ENCODE results near the gene COQ6.
"Not testable (repeated sequence)": the region's sequence is repeated elsewhere in the genome, so short reads cannot be mapped to it uniquely, and the experiment has no call there.

The COQ6 gene

GRCh38 chr14:73988656-73989055 lies 38.6 kb downstream of the COQ6 start:
- DNase-seq, result not testable (repeated sequence)

DNA sequence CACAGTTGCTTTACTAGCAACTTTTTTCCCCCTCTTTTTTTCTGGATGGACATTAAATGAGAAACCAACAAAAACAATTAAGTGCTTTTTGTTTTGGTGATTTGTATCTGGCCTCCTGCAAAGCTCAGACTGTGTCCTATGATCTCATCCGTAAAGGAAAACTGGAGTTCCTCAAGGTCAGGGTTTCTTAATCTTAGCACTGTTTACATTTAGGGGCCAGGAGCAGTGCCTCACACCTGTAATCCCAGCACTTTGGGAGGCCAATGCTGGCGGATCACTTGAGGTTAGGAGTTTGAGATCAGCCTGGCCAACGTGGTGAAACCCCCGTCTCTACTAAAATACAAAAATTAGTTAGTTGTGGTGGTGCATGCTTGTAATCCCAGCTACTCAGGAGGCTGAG lies 41.0 kb downstream of the COQ6 start:
- no peak for DNase-seq

- not testable (repeated sequence) for DNase-seq
These were observed 44.8 kb downstream of the COQ6 start for GRCh38 chr14:73994926-73995325.

DNA sequence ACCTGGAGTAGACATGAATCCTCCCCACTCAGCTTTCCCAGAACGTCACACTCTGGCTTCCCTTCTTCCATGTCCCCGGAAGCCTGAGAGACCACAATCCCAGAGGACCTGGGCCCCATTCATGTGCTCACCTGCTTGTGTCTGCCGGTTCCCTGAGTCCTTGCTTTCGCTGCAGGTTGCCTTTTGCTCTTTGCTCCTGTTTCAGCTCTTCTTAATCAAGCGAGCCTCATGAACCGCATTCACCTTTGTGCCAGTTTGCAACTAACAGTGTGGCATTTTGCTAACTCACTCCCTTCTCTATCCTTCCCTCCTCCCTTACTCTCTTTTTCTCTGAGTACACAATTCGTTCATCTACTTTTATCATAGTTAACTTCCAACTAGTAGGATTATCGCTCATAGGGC lies 45.9 kb downstream of the COQ6 start:
- no peak for DNase-seq

- DNase-seq, result no peak
These were observed 46.6 kb downstream of the COQ6 start for GRCh38 chr14:73996731-73997107.

- DNase-seq, result no peak
These were observed 47.2 kb downstream of the COQ6 start for GRCh38 chr14:73997108-73997943.

DNA sequence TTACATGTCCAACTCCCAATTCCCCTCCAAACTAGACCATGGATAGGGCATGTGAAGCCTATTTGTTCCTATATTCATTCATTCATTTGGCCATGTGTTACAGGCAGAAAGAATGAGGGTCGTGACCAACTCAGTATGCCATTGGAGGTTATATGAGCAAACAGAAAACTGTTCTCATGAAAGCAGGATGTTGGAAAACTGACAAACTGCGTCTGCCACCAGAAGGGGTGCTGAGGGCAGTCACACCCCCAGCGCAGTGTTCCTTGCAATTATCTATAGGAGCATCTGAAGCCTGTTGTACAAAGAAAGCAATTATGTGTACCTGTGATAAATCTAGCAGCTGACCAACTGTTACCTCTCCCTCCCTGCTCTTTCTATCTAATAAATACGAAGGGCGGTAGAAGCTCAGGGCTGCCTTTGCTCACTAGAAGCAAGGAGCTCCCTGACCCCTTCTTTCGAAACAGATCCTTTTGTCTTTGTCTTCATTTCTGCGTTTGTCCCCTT lies 47.9 kb downstream of the COQ6 start:
- DNase-seq, result no peak

- DNase-seq, result no peak
These were observed 48.6 kb downstream of the COQ6 start for GRCh38 chr14:73998726-73999125.

GRCh38 chr14:74005664-74006063 lies 55.6 kb downstream of the COQ6 start:
- DNase-seq, result not testable (repeated sequence)

GRCh38 chr14:74008843-74009499 lies 58.9 kb downstream of the COQ6 start:
- DNase-seq, result no peak
